Stimulated activated CD8-positive, alpha-beta memory T cell treated with anti-CD3 and anti-CD28 coated beads, Interleukin-2, amount 100 ng/mL, for 48 hours (primary cell): ENCODE data around the gene UNC50.

Experiments
- DNase-seq, 2 donors: peaks; one replicate each; pipeline ENCODE4 v3.0.0-alpha.2; 2020; ENCODE audit warnings: low read depth in 2 of 2

Gene UNC50

DNA sequence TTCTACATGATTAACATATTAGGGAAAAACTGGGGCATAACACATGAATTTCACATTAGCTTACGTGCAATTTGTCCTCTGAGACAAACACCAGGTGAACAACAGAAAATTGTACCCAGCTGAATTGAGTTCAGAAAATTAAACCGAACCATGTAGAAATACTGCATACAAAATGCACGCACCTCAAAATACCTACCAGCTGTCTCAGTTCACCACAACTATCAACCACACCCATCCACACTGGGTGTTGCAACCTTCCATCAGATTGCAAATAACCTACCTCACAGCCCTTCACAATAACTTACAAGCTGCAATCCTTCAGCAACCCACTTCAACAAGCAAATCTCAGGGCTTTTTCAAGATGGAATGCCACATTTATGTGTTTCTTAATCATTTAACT, 55.9 kb downstream of the UNC50 start:
- DNase-seq: no peak

DNA sequence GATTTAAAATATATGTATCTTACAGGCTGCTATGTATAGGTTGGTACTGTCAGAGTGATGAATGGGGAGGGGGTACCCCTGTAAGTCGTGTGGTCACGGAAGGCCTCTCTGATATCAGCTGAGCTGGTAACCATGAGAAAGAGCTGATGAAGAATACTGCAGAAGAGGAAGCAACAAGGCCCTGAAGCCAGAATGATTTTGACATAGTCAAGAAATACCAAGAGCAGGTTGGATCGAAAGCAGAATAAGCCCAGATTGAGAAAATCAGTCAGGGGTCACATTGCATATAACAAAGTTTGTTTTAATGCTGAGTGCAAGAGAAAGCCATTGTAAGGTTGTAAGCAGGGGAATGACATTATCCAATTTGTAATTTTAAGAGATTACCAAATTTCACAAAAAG, 57.3 kb downstream of the UNC50 start:
- DNase-seq: no peak
